OCI-LY1 (cell line): ENCODE data around the gene JPH2.

ENCODE experiments used
- EZH2 ChIP-seq: fragments of 200-600 bp; sonication (generic), shearing (Covaris generic); IDR thresholded peaks from 2 replicates; pipeline ENCODE4 v1.8.0; 2017; ENCODE audit warnings: borderline replicate concordance, mixed run types, mild to moderate bottlenecking, antibody characterized with exemption, low read length, moderate library complexity, mixed read lengths
- TF ChIP-seq, protein P1 (sequence below): fragments of 200-600 bp; sonication (generic), shearing (Covaris generic); IDR thresholded peaks from 2 replicates; pipeline ENCODE4 v1.5.1; 2017; ENCODE audit warnings: mild to moderate bottlenecking, antibody characterized with exemption, low read length, moderate library complexity, mixed read lengths

DNA sequence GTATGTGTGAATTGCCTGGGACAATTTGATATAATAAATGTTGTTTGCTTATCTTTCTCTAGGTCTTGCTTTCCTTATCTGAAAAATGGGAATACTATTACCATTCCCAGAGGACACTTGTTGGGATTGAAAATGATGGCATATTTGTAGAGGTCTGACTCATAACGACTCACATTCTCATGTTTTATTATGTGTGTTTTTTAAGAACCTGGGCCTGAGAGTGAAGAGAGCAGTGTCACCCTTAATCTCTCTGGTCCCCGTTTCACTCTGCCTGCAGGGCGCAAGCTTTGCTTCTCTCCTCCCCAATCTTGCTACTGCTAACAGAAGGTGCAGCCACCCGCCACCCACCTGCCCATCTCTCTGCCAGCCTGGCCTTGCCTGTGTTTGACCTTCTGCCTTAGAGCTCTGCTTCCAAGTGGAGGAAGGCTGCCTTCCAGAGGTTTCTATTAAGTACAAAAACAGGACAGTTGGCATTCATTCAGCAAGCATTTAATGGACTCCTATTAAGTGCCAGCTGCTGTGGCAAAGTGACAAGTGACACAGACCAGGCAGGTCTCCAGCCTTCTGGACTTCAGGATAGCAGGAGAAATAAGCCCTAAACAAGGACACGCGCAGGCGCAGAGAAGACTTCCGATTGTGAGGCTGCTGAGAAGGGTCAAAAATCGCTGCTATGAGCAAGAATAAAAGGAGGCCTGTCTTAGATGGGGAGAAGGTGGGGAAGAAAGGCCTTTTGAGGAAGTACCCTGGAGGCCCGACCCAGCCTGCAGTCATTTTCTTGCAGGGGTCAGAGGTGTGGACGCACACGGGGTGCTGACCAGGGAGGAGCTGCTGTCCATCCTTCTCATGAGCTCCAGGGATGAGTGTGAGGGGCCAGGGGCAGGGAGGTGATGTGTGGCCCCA, 112.5 kb downstream of the JPH2 start:
- TF ChIP-seq, protein P1, sequence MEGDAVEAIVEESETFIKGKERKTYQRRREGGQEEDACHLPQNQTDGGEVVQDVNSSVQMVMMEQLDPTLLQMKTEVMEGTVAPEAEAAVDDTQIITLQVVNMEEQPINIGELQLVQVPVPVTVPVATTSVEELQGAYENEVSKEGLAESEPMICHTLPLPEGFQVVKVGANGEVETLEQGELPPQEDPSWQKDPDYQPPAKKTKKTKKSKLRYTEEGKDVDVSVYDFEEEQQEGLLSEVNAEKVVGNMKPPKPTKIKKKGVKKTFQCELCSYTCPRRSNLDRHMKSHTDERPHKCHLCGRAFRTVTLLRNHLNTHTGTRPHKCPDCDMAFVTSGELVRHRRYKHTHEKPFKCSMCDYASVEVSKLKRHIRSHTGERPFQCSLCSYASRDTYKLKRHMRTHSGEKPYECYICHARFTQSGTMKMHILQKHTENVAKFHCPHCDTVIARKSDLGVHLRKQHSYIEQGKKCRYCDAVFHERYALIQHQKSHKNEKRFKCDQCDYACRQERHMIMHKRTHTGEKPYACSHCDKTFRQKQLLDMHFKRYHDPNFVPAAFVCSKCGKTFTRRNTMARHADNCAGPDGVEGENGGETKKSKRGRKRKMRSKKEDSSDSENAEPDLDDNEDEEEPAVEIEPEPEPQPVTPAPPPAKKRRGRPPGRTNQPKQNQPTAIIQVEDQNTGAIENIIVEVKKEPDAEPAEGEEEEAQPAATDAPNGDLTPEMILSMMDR, result no peak
- no peak for TF ChIP-seq EZH2
